Stimulated activated CD4-positive, alpha-beta T cell treated with anti-CD3 and anti-CD28 coated beads, TNF-alpha, amount 100 ng/mL, for 24 hours (primary cell): ENCODE measurements around the gene TBX5.

ENCODE experiments used
- DNase-seq, 3 experiments: peaks; one replicate each; pipeline ENCODE4 v3.0.0-alpha.2; 2020; ENCODE audit warnings: low read depth in 3 of 3

TBX5 gene

GRCh38 chr12:114431902-114432301, 26.0 kb upstream of the TBX5 start:
- no peak for DNase-seq

- DNase-seq, result no peak
These were observed 24.4 kb upstream of the TBX5 start for GRCh38 chr12:114430306-114430705.

- DNase-seq, result no peak
These were observed 19.2 kb upstream of the TBX5 start for GRCh38 chr12:114425031-114425626.

DNA sequence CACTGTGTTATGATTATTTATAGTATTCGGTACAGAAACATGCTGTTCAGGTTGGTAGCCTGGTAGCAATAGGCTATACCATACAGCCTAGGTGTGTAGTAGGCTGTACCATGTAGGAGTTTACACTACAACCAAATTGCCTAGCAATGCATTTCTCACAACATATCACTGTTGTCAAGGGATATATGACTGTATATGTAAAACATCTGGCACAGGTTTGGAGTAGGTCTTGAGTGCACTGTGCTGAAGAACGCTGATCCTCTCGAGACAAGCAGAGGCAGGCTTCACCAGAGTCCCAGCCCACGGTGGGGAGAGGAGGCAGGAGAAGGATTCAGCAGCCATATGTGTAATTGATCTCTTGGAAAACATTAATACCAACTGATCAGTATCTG, 15.0 kb upstream of the TBX5 start:
- DNase-seq, result no peak

DNA sequence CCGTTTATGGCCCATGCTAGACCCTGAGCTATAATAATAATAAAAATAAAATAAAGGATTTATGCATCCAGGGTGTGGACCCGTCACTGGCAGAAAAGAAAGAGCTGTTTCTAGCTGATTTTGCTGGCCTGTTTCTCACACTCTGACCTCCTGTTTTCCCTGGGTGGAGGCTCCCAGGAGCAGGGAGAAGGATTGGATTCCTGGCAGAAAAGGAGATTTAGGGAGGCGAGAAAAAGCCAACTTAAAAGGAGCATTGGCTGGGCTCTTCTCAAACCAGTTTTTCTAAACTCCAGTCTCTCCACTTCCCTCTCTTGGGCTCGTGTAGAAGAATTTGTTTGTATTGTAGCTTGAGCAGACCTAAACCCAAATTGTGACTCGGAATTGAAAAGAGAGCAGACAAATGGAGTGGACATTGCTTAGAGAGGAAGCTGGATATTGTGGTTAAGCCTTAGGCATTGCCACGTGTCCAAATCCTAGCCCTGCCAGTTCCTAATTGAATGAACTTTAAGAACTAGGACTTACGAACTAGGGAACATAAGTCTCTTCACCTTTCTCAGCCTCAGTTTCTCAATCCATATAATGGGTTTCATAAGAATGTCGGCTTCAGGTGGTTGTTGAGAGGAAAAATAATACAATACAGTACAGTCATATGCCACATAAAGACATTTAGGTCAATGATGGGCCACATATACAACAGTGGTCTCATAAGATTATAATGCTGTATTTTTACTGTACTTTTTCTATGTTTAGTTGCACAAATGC, 14.4 kb upstream of the TBX5 start:
- no peak for DNase-seq

GRCh38 chr12:114416028-114416427, 10.1 kb upstream of the TBX5 start:
- DNase-seq, result no peak

DNA sequence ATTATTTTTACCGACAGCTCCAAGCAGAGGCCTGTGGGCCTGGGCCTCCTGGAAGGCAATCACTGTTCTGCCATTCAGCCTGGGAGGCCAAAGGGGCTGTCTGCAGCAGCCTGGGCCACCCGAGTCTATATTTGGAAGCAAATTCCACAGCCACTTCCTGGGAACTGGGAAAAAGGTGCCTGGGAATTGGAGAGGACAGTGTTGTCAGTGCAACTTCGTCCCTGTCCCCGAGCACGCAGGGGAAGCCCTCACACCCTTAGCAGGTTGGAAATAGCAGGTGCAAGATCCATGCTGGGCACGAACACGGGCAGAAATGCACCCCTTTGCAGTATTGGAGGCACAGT, 9.6 kb upstream of the TBX5 start:
- DNase-seq, result no peak

- DNase-seq, result no peak
These were observed 9.1 kb upstream of the TBX5 start for GRCh38 chr12:114414866-114415524.

- no peak for DNase-seq
These were observed 8.3 kb upstream of the TBX5 start for GRCh38 chr12:114414031-114414865.

DNA sequence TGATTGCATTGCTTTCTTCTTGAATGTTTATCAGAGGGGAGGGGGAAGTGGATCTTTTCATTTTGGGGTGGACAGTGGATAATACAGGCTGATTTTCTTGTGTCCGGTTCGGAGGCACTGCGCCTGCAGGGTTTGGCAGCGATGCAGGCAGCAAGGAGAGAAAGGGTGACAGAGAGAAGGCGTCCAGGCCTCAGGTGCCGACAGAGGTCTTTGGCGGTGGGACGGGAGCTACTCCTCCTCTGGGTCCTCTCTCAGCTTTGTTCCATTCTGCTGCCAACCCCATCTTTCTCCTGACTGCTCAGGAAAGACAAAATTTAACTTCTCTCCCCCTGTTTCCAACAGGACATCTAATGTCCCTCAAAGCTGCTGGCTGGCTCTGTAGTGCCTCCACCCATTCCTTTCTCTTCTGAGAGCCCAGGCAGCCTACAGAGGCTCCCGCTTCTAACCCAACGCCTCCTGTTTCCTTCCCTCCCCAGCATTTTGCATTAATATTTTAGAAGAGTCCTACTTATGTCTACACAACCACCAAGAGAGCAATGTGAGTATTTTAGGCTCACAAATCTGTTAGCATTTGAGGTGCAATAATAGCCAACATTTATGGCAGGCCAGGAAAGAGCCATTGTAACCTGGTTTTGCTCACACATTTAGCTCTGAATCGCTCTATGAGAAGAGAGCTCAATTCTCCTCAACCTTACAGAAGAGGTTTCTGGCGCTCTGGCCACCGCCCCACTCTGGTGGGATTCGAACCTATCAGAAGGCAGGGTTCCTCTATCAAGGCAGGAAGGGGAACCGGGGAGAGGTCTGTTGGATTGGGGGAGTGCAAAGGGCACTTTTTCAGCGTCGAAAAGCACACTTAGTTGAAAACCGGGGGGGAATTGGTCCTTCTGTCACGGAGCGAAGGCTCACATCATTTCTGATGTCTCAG, 7.1 kb upstream of the TBX5 start:
- DNase-seq, result no peak

GRCh38 chr12:114412307-114412706, 6.4 kb upstream of the TBX5 start:
- no peak for DNase-seq

DNA sequence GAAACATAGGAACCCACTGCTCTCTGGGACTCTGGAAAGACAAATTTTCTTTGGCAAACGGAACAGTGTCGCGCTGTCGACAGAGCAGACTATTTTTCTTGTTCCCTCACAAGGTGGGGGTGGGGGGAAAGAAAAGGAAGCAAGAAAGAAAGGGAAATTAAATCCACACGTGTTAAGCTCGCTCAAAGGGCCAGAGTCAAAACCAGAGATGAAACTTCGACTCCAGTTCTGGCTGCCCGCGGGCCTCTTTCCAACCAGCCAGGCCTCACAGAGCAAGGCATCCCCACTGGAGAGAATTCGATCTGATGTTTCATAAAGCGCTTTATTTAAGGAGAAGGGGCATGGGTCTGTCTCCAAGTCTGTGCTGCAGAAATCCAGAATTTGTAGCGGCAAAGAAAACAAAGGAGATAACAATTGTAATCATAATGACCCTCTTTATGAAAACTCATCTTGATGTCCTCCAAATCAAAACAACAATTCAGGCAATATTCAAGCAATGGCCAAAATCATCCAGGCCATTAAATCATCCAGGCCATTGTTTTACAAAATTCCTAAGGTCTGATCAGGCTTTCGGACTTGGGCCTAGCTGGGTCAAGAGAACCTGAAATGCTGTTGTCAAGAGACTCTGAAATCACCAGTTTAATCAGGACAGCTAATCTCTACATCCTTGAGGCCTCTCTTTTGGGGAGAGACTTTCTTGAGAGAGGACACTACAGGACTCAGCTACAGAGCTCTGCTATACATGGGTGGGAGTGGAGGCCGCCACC, 5.3 kb upstream of the TBX5 start:
- DNase-seq, result no peak

GRCh38 chr12:114409852-114410600, 4.1 kb upstream of the TBX5 start:
- no peak for DNase-seq

DNA sequence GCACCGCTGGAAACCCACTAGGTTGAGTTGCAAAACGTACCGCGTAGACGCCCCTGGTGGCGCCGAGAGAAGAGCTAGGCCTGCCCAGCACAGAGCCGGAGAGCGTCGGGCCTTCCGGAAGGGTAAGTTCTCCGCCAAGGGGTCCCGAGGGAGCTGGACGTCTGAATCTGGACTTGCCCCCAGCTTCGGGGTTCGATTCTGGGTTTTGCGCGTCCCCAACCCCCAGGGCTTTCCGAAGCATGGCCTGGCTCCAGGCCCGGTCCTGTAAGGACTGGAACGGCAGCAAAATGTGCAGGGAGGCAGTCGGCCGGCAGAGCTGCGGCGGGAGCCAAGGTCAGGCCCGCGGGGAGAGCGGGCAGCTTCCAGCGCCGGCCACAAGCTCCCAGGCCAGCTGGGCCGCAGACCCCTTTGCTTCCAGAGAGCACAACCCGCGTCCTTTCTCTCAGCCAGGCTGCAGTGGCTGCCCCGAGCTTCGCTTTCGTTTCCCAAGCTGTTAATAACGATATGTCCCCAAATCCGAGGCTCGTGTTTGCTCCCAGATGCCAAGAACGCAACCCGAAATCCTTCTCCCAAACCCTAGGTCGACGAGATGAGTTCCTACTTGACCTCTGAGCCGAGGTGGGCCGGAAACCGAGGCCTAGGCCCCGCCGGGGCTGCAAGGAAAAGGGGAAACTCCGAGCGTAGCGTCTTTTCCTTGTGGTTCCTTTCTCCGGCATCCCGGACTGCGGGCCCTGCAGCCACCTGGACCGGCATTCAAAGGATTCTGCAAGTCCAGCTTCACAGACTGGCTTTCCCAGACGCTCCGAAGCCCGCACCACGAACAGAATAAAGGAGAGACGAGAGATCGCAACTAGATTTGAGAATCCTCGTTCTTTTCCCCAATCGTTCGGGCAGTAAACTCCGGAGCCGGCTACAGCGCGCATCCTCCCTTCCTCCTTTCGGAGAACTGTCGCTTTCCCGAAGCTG, 3.2 kb upstream of the TBX5 start:
- no peak for DNase-seq

GRCh38 chr12:114408471-114408885, 2.5 kb upstream of the TBX5 start:
- no peak for DNase-seq

DNA sequence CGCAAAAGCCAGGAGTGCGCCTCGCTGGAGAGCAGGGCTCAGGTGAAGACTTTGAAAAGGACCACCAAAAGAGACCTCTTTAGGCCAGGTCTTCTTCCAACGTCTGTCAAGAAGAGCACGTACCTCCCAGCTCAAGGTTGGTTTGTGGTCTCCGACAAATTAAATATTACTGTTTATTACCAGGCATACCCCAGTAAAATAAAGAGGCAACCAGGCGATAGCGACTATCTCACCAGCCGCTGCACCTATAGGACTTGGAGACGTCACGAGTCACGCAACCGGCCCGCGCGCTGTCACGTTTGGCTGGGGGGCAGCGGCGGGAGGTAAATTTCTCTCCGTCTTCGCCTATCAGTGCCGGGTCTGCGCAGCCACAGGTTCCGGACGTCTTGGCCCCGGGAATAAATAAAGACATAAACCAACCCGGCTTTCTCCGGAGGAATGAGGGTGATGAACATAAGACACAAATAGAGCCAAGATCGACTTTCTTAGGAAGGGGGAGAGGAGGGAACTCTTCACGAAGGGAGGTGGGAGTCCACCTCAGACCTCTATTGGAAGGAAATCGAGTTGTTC, 2.0 kb upstream of the TBX5 start:
- no peak for DNase-seq

DNA sequence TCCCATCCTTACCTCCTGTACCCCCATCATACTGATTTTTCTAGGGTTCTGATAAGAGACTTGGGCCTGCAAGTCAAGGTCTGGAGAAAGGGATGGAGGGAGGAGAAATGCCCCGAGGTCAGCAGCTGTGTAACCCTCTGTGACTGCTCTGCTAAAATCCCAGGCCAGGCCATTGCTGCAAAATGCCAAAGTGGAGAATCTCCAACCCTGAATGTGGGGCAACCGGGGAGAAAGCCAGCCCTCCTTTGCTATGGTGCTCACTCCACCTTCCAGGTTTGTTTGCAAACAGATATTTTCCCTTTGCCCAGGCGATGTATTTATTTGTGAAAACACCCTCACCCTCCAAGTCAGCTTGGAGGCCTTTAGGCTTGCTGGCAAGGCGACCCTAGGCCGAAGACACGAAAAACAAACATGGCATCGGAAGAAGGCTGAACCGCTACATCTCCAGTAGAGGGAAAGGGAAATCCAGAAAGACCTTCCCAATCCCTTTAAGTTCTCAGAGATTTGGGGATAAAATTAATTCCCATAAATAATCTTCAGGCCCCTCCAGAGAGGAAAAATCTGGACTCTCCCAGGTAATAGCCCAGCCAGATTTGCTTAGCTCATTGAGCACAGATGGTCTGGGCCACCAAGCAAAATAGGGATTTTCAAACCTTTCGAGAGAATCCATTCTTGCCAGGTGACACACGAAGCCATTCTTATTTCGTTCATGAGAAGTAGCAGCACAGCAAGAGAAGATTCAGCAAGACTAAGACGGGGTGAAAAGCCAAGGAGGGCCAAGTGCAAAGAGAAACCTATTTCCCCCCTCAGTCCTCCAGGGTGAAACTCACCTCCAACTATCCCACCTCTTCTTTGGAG, 1.3 kb upstream of the TBX5 start:
- no peak for DNase-seq
